ENCODE data around the gene C11orf52.
"Not testable (repeated sequence)": the region's sequence is repeated elsewhere in the genome, so short reads cannot be mapped to it uniquely, and the experiment has no call there.

C11orf52 gene, protein sequence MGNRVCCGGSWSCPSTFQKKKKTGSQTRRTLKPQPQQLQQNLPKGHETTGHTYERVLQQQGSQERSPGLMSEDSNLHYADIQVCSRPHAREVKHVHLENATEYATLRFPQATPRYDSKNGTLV

DNA sequence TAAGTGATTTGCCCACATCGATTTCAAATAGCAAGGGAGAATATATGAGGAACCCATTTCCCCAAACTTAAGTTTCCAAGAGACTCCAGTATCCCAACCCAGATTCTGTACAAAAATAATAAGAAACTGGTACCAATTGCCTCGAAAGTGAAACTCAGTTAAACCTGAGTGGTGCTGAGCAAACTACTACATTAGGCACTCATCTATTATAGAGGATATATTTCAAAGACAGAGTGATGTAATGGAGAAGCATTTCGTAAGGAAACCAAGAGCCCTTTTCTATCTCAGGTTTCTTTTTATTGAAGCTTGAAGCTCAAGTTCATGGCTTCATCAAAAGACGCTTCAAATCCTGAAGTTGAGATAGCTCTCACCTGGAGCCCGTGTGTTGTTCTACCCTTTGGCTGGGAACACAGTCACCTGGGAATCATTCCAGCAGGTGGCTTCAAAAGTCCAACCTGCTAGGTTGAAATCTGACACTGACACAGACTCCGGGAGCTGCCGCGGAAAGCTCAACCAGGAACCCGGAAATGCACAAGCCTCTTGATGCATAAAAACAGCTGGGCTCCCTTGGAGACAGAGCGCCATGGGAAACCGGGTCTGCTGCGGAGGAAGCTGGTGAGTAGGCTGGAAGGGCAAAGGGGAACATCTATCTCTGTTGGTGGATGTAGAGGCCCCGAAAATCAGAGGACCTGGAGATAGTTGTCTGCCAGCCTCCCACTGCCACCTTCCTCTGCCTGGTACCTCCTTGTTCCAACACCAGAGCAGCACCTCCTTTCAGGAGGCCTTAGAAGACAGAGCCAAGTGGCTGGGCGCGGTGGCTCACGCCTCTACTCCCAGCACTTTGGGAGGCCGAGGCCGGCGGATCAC lies at the start of gene C11orf52:
C11orf52 (plus strand) TSS at position 524 of the 867 bp plus-strand sequence; CDS start at position 584, 60 bp downstream.
- DNase-seq = peak; percentile 74 to 86

DNA sequence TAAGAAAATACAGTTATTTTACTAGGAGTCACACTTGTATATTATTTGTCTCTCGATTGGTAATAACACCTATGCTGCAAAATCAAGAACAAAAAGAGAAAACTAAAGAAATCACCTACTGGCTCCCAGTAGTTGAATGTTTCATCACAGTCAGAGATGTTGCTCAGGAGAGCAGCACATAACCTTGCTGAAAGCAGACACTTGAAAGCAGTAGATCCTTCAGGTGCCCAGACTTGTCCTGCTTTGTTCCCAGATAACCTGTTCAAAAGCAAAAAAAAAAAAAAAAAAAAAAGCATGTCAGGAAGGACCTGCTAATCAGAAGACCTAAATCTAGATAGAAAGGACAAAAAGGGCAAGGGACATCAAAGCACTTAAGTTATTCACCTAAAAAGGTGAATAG lies 48.6 kb upstream of the C11orf52 start:
- no peak for DNase-seq

DNA sequence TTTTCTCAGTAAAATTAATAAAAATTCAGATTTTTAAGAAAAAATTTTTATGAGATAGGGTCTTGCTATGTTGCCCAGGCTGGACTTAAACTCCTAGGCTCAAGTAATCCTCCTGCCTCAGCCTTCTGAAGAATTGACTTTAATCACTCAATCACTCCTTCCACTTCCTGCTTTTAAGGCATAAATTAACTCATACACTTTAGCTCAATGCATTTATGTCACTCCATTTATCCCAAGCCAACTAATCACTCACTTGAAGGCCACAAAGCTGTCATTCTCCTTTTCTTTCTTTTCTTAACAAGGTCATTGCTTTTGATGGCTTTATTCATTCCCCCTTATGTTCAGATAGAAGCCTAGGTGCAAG lies 48.2 kb upstream of the C11orf52 start:
- no peak for DNase-seq

GRCh38 chr11:111870886-111871692 lies 47.6 kb upstream of the C11orf52 start, which contains the start of gene ALG9:
Gene ALG9, minus strand, starts transcription at chr11:111871581. Its CDS starts 99 bp downstream, at chr11:111871482.
- DNase-seq = peak; percentile 53 to 77

DNA sequence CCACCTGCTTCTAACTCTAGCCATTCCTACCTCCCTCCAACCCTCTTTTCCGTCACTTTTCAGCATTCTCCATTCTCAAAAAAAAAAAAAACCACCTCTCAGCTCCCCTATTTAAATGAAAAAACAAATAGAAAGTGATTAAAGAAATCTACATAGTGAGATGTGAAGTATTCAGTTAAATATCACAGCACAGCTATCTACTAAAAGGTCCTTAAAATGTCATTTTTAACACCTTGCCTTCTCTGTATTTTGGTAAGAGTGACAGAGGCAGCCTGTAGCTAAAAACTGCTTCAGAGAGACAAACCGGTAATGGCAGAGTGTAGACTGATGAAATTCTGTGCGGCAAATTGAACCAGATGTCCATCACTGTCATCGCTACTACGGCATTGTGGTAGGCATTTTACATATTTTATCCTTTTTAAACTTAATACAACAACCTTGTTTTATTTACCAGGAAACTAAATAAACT lies 47.0 kb upstream of the C11orf52 start:
- no peak for DNase-seq

GRCh38 chr11:111878385-111878848 lies 40.3 kb upstream of the C11orf52 start:
- DNase-seq = peak in 1 of 2 experiments; percentile 37

DNA sequence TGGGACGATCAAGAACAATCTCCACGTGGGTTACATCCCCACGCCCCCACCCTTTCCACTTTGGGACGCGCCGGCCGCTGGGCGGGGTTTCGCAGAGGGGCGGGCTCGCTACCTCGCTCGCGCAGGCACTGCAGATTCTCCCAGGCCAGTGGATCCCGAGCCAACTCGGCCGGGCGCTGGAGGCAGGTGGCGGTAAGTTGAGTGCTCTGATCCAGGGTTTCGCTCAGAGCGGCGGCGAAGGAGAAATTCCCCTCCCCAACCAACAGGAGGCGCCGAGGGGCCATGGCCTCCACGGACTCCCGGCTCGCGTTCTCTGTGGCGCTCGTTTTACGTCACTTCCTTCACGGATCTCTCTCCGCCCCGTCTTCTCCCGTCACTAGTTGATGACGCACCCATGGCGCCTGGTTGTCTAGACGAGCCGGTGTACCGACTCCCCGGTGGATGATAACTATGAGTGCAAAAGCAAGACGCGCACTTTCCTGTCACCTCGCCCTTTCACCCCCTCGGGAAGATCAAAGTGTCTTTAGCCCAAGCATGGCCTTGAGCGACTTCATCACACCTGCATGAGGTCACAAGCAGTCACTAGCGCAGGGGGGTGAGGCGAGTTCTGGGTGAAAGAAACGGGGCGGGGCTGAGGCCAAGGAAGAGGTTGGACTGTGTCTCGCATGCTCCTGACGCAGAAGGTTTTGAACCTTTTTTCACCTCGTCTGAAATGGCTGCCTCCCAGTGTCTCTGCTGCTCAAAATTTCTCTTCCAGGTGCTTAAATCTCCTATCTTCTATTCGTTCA lies 39.7 kb upstream of the C11orf52 start, which contains the start of the genes CFAP68 and FDXACB1:
CFAP68 (plus strand) TSS at position 693 of the 788 bp plus-strand sequence; CDS start at position 713, 20 bp downstream.
FDXACB1 (minus strand) TSS at position 317 of the 788 bp plus-strand sequence; CDS start at position 284, 33 bp downstream.
- DNase-seq = peak; percentile 96 to 98

DNA sequence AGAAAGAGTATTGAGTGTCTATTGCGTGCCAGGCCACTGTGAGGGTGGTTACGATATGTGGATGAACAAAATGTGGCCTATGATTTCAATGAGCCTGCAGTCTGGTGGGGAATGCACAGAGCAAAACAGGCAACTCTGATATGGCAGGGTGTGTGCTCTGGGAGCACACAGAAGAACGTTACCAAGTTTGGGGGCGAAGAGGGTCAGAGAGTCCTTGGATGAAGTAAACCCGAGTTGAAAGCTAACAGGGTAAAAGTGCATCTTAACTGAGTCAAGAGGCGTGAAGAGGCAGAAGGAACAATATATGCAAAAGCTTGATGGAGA lies 39.1 kb upstream of the C11orf52 start:
- DNase-seq = no peak

DNA sequence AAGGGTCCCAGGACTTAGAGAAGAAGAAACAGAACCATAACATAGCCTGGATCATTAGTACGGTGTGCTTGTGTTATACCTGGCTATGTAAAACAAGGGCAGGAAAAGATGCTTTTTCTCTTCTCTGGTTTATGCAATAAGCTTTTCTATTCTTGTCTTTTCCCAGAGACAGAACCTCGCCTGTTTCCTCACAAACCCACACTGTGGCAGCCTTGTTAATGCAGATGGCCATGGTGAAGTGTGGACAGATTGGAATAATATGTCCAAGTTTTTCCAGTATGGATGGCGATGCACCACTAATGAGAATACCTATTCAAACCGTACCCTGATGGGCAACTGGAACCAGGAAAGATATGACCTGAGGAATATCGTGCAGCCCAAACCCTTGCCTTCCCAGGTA lies 36.5 kb upstream of the C11orf52 start:
- DNase-seq = no peak

DNA sequence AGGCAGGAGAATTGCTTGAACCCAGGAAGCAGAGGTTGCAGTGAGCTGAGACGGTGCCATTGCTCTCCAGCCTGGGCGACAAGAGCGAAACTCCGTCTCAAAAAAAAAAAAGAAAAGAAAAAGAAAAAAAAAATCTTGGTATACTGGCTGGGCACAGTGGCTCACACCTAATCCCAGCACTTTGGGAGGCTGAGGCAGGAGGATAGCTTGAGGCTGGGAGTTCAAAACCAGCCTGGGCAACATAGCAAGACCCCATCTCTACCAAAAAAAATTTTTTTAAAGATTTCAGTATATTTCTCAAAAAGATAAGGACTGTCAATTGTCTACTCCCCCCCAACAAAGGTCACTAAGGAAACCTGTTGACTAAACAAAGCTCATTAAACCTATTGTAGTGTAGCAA lies 33.7 kb upstream of the C11orf52 start:
- not testable (repeated sequence) for DNase-seq

DNA sequence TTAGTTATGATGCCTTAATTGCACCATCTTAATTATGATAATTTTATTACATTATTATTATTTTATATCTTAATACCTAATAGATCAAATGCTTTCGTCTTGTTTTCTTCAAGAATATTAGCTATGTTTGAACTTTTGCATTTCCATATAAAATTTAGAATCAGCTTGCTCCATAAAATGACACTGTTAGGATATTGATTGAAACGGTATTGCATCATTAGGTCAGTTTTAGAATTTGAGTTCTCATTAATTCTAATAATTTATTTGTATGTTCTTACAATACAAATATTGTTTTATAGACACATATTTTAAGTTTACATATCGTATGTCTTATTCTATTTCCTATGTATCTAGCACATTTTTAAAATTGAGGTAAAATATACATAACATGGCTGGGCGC lies 32.7 kb upstream of the C11orf52 start:
- no peak for DNase-seq

DNA sequence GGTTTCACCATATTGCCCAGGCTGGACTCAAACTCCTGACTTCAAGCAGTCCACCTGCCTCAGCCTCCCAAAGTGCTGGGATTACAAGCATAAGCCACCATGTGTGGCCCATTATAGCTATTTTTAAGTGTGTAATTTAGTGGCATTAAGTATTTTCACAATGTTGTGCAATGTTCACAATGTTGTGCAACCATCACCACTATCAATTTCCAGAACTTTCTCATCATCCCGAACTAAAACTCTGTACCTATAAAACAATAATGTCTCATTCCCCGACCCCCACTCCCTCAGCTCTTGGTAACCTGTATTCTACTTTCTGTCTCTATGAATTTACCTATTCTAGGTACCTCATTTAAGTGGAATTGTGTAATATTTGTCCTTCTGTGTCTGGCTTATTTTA lies 31.9 kb upstream of the C11orf52 start:
- DNase-seq = no peak

DNA sequence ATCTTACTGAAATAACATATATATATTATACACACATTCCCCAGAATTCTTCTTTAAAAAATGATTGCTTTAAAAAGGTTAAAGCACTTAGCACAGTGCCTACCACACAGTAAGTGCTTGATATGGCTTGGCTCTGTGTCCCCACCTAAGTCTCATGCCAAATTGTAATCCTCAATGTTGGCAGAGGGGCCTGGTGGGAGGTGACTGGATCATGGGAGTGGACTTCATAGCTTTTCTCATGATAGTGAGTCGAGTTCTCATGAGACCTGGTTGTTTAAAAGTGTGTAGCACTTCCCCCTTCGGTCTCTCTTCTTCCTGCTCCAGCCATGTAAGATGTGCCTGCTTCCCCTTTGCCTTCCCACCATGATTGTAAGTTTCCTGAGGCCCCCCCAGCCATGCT lies 13.3 kb upstream of the C11orf52 start:
- DNase-seq = no peak

GRCh38 chr11:111906680-111907079 lies 12.0 kb upstream of the C11orf52 start:
- no peak for DNase-seq

- no peak for DNase-seq
Observed at GRCh38 chr11:111908639-111909305, 9.9 kb upstream of the C11orf52 start.

DNA sequence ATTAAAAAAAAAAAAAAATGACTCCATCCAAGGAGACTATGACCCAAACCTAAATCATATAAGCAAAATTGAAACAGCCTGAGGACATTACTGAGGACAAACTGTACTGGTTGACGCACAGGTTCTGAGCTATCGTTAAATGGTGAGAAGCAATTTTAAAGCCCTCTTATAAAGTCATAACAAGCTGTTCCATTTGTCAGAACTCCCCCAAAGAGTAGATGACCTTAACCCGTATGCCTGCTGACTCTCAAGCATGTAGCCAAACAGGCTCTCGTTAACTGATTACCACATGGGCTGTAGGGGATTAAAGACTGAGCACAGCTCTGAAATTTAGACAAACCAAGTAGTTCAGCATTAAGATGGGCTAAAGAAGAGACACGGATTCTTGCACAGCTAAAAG lies 9.3 kb upstream of the C11orf52 start:
- DNase-seq = no peak

- DNase-seq = no peak
Observed at GRCh38 chr11:111910676-111911562, 7.8 kb upstream of the C11orf52 start.

DNA sequence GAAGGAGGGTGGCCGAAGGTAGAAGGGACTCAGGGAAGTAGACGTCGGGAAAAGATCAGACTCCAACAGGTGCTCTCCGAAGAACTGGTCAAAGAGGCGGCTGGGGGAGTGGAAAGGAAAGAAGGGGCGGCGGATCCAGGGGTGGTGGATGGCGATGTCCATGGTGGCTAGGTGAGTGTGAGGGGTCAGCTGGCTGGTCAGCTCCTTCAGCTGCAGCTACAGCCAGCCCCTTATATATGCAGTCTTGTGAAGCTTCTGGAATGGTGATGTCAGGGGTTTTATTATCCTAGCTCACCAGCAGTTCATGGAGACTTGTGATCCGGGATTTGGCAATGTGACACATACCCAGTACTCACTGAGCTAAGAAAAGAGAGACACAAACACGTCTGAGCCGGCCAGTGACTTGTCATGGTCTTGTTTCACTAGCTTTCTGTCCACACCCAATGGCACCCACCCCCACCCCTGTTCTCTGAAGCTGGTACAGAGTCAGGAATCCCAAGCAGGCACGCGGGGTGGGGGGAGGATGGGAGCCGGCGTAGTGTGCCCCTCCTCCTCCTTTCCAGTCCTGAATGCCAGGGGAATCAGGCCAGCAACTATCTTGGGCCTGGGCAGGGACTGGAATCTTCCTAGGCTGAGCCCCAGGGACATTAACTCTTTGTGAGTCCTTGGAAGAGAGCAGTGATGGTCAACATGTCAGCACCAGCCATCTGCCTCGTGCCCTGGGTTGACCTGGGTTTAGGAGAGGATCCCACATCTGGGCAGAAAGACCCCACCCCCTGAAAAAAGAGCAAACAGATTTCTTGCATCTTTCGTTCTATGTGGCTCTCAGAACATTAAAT lies 6.9 kb upstream of the C11orf52 start, which contains the start of gene CRYAB:
CRYAB (minus strand) TSS at position 208 of the 839 bp plus-strand sequence; CDS start at position 162, 46 bp downstream.
- no peak for DNase-seq

- no peak for DNase-seq
Observed at GRCh38 chr11:111912535-111912934, 6.2 kb upstream of the C11orf52 start, which contains the start of gene HSPB2. Gene HSPB2, plus strand, starts transcription at chr11:111912734. Its CDS starts 96 bp downstream, at chr11:111912830.

Data from SHP77 (cell line).